Fibroblast of peridontal ligament (primary cell): ENCODE data around the gene ISCU.

ENCODE experiments used
- DNase-seq: peaks from one replicate; pipeline ENCODE4 v3.0.0-alpha.2; 2010; ENCODE audit errors: extremely low read depth

Gene ISCU

DNA sequence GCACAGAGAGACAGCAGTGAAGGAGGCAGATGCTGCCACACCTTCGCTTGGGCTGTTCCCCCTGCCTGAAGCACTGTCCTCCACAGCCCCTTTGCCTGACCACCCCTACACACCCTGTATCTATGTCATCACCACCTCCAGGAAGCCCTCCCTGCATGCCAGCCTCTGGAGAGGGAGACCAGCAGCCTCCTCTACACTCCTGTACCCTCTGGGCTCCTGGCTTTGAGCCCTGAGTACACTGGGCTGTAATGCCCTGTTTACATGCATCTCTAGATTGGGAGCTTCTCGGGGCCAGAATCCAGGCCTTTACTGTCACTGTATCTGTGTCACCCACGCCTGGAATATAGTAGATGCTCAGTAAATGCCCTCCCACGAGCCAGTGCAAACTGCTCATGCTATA is 41.3 kb downstream of the ISCU start:
- no peak for DNase-seq

DNA sequence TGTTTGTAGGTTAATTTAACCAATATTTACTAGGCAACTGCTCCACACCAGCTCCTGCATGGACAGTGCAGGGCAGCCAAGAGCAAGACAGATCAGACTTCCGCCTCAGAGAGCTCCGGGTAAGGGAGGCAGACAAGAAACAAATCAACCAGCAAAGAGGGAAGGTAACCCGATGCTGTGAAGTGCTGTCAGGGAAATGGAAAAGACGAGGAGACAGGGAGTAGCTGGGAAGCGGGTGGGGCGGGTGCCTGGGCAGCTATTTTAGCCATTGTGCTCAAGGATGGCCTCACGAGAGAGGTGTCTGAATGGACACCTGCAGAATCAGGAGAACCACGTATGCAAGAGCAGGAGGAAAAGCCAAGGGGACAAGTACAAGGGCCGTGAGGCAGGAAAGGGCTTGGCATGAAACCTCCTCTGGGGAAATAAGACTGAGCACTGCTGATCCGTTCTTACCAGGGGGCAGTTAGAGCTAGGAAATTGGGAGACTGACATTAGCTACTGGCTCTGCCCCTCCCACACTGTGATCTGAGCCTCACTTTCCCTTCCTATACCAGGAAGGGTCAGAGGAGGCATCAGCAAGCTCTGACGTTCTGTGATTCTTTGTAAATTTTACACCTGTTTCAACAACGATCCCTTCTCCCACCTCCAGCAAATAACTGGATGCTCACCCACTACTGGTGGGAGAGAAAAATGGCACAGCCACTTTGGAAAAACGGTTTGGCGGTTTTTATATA is 42.0 kb downstream of the ISCU start:
- no peak for DNase-seq

DNA sequence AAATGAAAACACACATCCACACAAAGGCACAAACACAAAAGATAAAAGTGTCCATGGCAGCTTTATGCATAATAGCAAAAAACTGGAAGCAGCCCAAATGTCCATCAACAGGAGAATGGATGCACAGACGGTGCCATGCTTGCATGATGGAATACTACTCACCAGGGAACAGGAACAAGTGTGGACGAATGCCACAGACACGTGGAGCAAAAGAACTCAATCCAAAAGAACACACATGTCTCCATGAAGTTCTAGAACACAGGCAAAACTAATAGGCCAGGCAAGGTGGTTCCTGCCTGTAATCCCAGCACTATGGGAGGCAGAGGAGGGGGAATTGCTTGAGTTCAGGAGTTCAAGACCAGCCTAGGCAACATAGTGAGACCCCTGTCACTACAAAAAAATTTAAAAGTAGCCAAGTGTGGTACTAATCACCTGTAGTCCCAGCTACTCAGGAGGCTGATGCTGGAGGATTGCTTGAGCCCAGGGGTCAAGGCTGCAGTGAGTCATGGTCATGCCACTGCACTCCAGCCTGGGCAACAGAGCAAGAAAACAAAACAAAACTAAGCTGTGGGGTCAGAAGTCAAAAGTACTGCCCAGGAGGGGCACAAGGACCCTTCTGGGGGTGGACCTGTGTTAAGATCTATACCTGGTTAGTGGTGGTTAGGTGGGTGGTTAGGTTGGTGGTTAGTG is 42.7 kb downstream of the ISCU start:
- no peak for DNase-seq

DNA sequence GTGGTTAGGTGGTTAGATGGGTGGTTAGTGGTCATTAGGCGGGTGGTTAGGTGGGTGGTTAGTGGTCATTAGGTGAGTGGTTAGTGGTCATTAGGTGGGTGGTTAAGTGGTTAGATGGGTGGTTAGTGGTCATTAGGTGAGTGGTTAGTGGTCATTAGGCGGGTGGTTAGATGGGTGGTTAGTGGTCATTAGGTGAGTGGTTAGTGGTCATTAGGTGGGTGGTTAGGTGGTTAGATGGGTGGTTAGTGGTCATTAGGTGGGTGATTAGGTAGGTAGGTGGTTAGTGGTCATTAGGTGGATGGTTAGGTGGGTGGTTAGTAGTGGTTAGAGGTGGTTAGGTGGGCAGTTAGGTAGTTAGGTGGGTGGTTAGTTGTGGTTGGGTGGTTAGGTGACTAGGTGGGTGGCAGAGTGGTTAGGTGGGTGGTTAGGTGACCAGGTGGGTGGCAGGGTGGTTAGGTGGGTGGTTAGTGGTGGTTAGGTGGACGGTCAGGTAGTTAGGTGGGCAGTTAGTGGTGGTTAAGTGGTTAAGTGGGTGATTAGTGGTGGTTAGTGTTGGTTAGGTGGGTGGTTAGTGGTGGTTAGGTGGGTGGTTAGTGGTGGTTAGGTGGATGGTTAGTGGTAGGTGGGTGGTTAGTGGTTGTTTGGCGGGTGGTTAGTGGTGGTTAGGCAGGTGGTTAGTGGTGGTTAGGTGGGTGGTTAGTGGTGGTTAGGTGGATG is 43.5 kb downstream of the ISCU start:
- DNase-seq, result no peak

DNA sequence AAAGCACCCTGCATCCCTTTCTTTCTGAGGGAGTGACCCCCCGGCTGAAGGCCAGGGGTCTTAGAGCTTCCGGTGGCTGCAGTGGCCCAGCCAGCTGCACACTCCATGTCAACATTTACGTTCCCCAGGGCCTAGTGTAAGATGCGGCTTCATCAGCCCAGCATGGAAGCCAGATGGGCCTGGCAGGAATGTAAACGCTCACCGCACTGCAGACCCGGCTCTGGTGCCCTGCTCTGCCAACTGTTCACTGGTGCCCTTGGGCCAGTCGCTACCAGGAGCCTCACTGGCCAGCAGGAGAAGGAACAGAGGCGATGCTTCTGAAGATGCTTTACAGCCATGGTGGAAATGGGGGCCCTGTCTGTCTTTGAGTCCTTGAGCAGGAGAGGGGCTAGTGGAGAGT is 44.1 kb downstream of the ISCU start:
- peak; percentile 40 for DNase-seq

GRCh38 chr12:108607981-108608600 is 45.7 kb downstream of the ISCU start:
- DNase-seq, result no peak

DNA sequence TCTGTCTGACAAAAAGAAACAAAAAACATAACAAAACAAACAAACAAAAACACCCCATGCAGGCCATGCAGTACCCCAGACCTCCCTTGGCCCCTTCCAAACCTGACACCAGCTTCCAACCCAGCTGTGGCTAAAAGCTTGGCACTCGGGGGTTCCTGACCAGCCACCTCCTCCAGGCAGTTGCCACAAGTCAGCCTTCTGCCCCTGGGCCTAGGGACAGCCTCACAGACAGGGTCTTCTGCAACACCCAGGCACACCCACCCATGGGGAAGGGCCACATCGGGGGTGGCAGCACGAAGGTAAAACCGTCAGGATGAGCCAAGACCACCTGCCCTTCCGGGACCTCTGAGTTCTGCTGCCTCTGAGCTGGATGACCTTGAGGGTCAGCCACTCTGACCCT is 46.2 kb downstream of the ISCU start:
- DNase-seq, result no peak

GRCh38 chr12:108609537-108610335 is 47.3 kb downstream of the ISCU start:
- DNase-seq, result peak; percentile 94

- no peak for DNase-seq
Measured at GRCh38 chr12:108610336-108610815, 48.0 kb downstream of the ISCU start.

DNA sequence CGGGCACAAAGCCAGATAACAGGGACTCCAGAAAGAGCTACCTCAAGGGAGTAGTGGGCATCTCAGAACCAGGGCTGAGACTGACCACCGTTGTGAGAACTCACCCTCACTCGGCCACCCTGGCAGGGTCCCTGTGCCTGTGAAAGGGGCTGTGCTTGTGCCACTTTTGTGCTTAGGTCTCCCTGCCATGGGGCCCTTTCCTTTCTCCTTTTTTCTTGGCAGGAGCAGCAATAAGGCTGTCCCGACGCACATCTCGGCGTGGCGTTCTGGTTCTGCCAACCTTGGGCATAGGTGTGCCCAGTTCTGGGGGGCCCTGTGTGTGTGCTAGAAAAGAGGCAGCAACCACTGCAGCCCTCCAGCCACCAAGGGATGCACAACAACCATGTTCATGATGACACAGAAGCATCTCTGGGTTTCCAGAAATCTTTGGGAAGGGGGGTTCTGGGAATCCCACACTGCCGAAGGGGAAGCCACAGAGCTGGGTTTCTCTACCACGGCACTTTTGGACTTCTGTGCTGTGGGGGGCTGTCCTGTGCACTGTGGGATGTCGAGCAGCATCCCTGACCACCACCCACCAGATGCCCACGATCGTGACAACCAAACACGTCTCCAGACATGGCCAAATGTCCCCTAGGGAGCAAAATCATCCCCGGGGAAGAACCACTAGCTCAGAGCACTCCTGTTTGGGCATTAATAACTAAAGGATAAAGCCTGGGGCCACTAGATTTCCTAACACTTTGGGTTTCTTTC is 48.6 kb downstream of the ISCU start:
- no peak for DNase-seq

- peak; percentile 81 for DNase-seq
Measured at GRCh38 chr12:108611884-108612415, 49.6 kb downstream of the ISCU start.

DNA sequence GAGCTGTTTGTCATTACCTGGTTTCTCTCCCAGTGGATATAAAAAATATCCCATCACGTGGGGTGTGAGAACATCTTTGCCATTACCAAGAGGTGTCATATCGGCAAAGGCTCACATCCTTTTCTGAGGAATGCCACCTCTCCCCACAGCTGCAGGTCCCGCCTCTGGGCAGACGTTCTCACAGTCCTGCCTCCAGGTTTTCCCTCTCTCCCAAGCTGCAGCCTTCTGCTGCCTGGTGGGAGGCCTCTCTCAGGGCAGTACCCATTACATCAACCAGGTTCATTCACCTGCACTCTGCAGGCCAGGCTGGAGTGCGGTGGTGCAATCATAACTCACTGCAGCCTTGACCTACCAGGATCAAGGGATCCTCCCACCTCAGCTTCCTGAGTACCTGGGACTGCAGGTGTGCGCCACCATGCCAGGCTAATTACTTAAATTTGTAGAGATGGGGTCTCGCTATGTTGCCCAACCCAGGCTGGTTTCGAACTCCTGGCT is 50.4 kb downstream of the ISCU start:
- no peak for DNase-seq

DNA sequence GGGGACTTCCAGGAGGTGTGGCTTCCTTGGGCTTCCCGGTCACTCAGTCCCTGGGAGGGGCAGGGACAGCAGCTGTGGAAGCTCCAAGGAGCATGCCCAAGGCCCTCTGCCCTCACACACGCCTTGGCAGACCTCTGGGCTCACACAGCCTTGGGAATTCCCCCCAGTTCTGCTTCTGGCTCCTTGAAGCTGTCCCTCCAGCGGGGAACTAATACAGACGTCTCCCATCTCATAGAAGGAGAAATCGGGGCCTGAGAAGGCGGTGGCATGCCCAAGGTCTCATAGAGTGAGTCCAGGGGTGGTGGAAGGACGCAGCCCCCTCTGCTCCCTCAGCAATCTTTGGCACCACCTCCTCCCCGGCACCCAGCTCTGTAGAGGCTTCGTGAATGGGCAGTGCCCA is 51.2 kb downstream of the ISCU start:
- no peak for DNase-seq

GRCh38 chr12:108614041-108614440 is 51.6 kb downstream of the ISCU start:
- no peak for DNase-seq

DNA sequence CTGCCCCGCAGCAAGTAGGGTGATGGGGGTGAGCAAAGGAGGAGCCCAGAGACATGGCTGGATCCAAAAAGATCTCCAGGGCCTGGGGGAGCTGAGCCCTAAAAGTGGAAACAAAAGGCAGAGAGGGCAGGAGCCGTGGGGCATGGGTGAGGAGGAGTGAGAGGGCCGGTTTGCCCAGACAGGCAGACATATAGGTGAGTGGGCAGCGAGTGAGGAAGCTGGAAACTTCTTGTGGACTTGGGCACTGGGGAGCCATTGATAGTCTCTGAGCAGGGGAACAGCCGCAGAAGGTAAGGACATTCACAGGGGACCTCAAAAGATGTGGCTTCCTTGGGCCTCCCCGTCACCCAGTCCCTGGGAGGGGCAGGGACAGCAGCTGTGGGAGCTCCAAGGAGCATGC is 52.2 kb downstream of the ISCU start:
- no peak for DNase-seq

GRCh38 chr12:108615918-108616317 is 53.5 kb downstream of the ISCU start:
- no peak for DNase-seq

DNA sequence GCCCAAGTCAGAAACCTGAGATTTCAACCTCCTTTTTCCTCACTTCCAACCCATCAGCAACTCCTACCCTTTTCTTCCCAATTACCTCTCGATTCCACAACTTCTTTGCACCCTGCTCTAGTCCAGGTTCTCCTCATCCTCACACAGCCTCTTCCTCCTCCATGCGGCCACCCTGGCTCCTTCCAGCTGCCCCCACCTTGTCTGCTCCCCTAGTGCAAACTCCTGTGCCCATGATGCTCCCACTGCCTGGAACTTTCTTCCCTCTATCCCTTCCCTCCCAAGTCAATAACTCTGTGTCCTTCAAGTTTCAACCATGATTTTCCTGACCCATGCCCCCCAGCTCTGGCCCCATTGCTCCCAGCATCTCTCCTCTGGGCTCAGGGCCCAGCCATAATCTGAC is 54.0 kb downstream of the ISCU start:
- DNase-seq, result no peak

DNA sequence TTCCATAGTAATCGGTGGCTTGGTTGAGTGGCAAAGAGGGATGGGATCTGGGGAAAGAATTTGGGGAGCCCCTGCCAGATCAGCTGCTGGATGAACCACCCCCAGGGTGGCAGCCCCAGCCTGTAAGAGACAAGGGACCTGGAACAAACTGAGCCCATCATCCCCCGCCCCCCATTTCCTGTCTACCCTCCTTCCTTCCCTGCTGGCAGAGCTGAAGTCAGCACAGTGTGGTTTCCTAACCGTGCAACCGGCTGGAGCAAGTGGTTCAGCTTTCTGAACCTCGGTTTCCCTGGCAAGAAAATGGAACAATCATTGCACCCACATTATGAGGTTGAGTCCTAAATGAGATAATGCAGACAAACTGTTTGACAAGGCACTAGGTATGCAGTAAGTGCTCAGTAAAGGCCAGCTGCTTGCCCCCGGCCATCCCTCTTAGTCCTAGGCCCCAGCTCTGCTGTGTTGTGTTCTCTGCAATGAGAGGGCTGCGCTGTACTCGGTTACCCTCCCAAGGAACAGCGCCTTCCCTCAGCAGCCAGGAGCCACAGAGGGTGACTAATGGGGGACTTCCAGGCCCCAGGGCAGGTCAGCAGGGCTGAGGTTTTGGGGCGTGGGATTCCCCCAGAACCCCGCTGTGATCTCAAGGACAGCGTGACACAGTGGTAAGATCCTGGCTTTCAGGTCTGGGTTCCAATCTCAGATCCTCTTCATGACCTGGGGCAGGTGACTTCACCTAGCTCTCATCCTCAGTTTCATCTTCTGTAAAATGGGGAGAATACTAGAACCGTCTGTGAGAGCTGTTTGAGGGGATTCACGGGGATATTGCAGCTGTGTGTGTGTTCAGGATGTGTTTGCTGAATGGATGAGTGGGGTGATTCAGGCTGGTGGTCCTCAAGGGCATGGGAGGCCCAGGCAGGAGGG is 54.8 kb downstream of the ISCU start:
- no peak for DNase-seq
